ENCODE results near the gene PUM2. TPM values are rescaled to one million over a fixed set of nuclear protein-coding genes. Genes with fewer than 3 reads are reported as not detected.

The PUM2 gene
- total and polyA plus RNA-seq, 4 donors = 18.5 to 61.0 (median 35.1) TPM

GRCh38 chr2:20398956-20399567, 48.4 kb upstream of the PUM2 start:
- Histone ChIP-seq H3K27me3 (ENCODE audit: control insufficient read depth in 4 of 4, insufficient read depth in 4 of 4, low read length in 3 of 4) (no peaks in the 10 kb centered on the region), H3K27ac (ENCODE audit: low read depth in 1 of 2, low read length in 2 of 2) (no peak overlapping the region), H3K4me3 (ENCODE audit: low read depth in 1 of 3, low read length in 3 of 3) (no peak overlapping the region), H3K4me1 (ENCODE audit: control insufficient read depth in 4 of 4, insufficient read depth in 4 of 4, low read length in 3 of 4) (no peaks in the 10 kb centered on the region), H3K9me3 (ENCODE audit: control insufficient read depth in 4 of 4, low read length in 3 of 4) (no peaks in the 10 kb centered on the region), H3K36me3 (ENCODE audit: control insufficient read depth in 4 of 4, insufficient read depth in 3 of 4, low read depth in 1 of 4, low read length in 3 of 4) (no peaks in the 10 kb centered on the region), H3K9ac (ENCODE audit: low read depth in 1 of 2, low read length in 2 of 2) (no peak overlapping the region)
- no peak for DNase-seq (ENCODE audit: low spot score)
- WGBS = 77% methylated on average over 7 of the region's 7 CpGs
- TF ChIP-seq HNF4A (conservative IDR thresholded peaks at IDR 0.05) = no peak
- no peak for TF ChIP-seq RAD21 (IDR thresholded peaks at IDR 0.05)
- TF ChIP-seq TAF1 (conservative IDR thresholded peaks at IDR 0.05) = no peak
- no peak for TF ChIP-seq YY1 (IDR thresholded peaks at IDR 0.05)
- TF ChIP-seq ZBTB33 (IDR thresholded peaks at IDR 0.05) = no peak
- no peak for TF ChIP-seq REST (IDR thresholded peaks at IDR 0.05)
- no peak for TF ChIP-seq FOXA2 (IDR thresholded peaks at IDR 0.05)
- no peak for TF ChIP-seq FOXA1 (IDR thresholded peaks at IDR 0.05)
- no peak for TF ChIP-seq RXRA (IDR thresholded peaks at IDR 0.05)
- TF ChIP-seq JUND (IDR thresholded peaks at IDR 0.05) = no peak
- no peak for TF ChIP-seq EGR1 (IDR thresholded peaks at IDR 0.05; ENCODE audit: low read depth in 2 of 2)
- TF ChIP-seq, protein P1, sequence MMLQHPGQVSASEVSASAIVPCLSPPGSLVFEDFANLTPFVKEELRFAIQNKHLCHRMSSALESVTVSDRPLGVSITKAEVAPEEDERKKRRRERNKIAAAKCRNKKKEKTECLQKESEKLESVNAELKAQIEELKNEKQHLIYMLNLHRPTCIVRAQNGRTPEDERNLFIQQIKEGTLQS (IDR thresholded peaks at IDR 0.05) = no peak
- no peak for TF ChIP-seq SP1 (IDR thresholded peaks at IDR 0.05)
- TF ChIP-seq NR2F2 (IDR thresholded peaks at IDR 0.05) = no peak
- TF ChIP-seq HNF4G (IDR thresholded peaks at IDR 0.05) = no peak
- TF ChIP-seq GABPA (IDR thresholded peaks at IDR 0.05 in 1 of 2, conservative IDR thresholded peaks at IDR 0.05 in 1 of 2) = no peak
- TF ChIP-seq MAX (IDR thresholded peaks at IDR 0.05) = no peak
- no peak for TF ChIP-seq CTCF (IDR thresholded peaks at IDR 0.05; ENCODE audit: low read depth, low read length, missing input control)

Data from liver (tissue), 9 donors.